BLaER1 (cell line): ENCODE data around the gene MEDAG.

Experiments used
- H3K27ac ChIP-seq: shearing (Covaris generic); formaldehyde crosslinking; 2 replicates; pipeline ENCODE4 v1.8.1; 2022
- H3K27me3 ChIP-seq: shearing (Covaris generic); formaldehyde crosslinking; 2 replicates; pipeline ENCODE4 v1.8.1; 2022
- H3K36me3 ChIP-seq: shearing (Covaris generic); formaldehyde crosslinking; 2 replicates; pipeline ENCODE4 v1.8.1; 2022
- H3K4me1 ChIP-seq: shearing (Covaris generic); formaldehyde crosslinking; 2 replicates; pipeline ENCODE4 v1.8.1; 2022
- H3K4me2 ChIP-seq: shearing (Covaris generic); formaldehyde crosslinking; 2 replicates; pipeline ENCODE4 v1.8.1; 2022
- H3K4me3 ChIP-seq: shearing (Covaris generic); formaldehyde crosslinking; 2 replicates; pipeline ENCODE4 v1.8.1; 2022
- H3K9ac ChIP-seq: shearing (Covaris generic); formaldehyde crosslinking; 2 replicates; pipeline ENCODE4 v1.8.1; 2022
- H3K9me3 ChIP-seq: shearing (Covaris generic); formaldehyde crosslinking; 2 replicates; pipeline ENCODE4 v1.8.1; 2022
- H4K20me1 ChIP-seq: shearing (Covaris generic); formaldehyde crosslinking; 2 replicates; pipeline ENCODE4 v1.8.1; 2022
- Cebpa-rat ChIP-seq: shearing (Covaris generic); IDR thresholded peaks from 2 replicates; pipeline ENCODE4 v1.8.1; 2022

Gene MEDAG

GRCh38 chr13:30905932-30906383 is at the start of gene MEDAG:
Gene MEDAG (plus strand): TSS chr13:30906271. CDS start chr13:30906516, 245 bp downstream.
- Histone ChIP-seq H3K4me2 (0 out of 2 replicates have a peak within 1 kb of the TSS, but pooled peaks have one; percentile 52), H3K9ac (no peak within 1 kb of the TSS), H3K27ac (no peak within 1 kb of the TSS), H3K9me3 (peaks cover 16% of the 10 kb centered on the region), H3K36me3 (no peaks in the 10 kb centered on the region), H3K4me1 (peaks cover 22% of the 10 kb centered on the region), H3K4me3 (no peak within 1 kb of the TSS), H4K20me1 (no peaks in the 10 kb centered on the region), H3K27me3 (no peaks in the 10 kb centered on the region)
- no peak for TF ChIP-seq Cebpa-rat

- H3K36me3 ChIP-seq: no peaks in the 10 kb centered on the region
- no peak overlapping the region for H3K4me2 ChIP-seq
- H3K27me3 ChIP-seq: no peaks in the 10 kb centered on the region
- no peaks in the 10 kb centered on the region for H3K4me1 ChIP-seq
- TF ChIP-seq Cebpa-rat: no peak
- H4K20me1 ChIP-seq: no peaks in the 10 kb centered on the region
- no peak overlapping the region for H3K27ac ChIP-seq
- H3K4me3 ChIP-seq: no peak overlapping the region
- no peak overlapping the region for H3K9ac ChIP-seq
- no peaks in the 10 kb centered on the region for H3K9me3 ChIP-seq
Observed at GRCh38 chr13:30857018-30857417, 49.1 kb upstream of the MEDAG start.

GRCh38 chr13:30857636-30858035 is 48.4 kb upstream of the MEDAG start:
- Histone ChIP-seq H3K36me3 (no peaks in the 10 kb centered on the region), H3K4me1 (no peaks in the 10 kb centered on the region), H3K27me3 (no peaks in the 10 kb centered on the region), H3K27ac (no peak overlapping the region), H3K4me2 (no peak overlapping the region), H4K20me1 (no peaks in the 10 kb centered on the region), H3K9me3 (no peaks in the 10 kb centered on the region), H3K4me3 (no peak overlapping the region), H3K9ac (no peak overlapping the region)
- no peak for TF ChIP-seq Cebpa-rat

- Histone ChIP-seq H3K9ac (no peak overlapping the region), H3K27ac (no peak overlapping the region), H3K4me1 (no peaks in the 10 kb centered on the region), H3K36me3 (no peaks in the 10 kb centered on the region), H4K20me1 (no peaks in the 10 kb centered on the region), H3K9me3 (no peaks in the 10 kb centered on the region), H3K27me3 (no peaks in the 10 kb centered on the region), H3K4me2 (no peak overlapping the region), H3K4me3 (no peak overlapping the region)
- no peak for TF ChIP-seq Cebpa-rat
Observed at GRCh38 chr13:30859326-30859725, 46.7 kb upstream of the MEDAG start.

- Histone ChIP-seq H3K4me2 (no peak overlapping the region), H3K4me3 (no peak overlapping the region), H3K9me3 (no peaks in the 10 kb centered on the region), H3K36me3 (no peaks in the 10 kb centered on the region), H3K4me1 (no peaks in the 10 kb centered on the region), H4K20me1 (no peaks in the 10 kb centered on the region), H3K9ac (no peak overlapping the region), H3K27me3 (no peaks in the 10 kb centered on the region), H3K27ac (no peak overlapping the region)
- no peak for TF ChIP-seq Cebpa-rat
Observed at GRCh38 chr13:30861163-30861562, 44.9 kb upstream of the MEDAG start.

GRCh38 chr13:30861836-30862467 is 44.1 kb upstream of the MEDAG start:
- Histone ChIP-seq H3K27ac (no peak overlapping the region), H3K4me1 (no peaks in the 10 kb centered on the region), H4K20me1 (no peaks in the 10 kb centered on the region), H3K4me3 (no peak overlapping the region), H3K36me3 (no peaks in the 10 kb centered on the region), H3K9me3 (no peaks in the 10 kb centered on the region), H3K9ac (no peak overlapping the region), H3K27me3 (no peaks in the 10 kb centered on the region), H3K4me2 (no peak overlapping the region)
- TF ChIP-seq Cebpa-rat: no peak

GRCh38 chr13:30862707-30863106 is 43.4 kb upstream of the MEDAG start:
- Histone ChIP-seq H3K27me3 (no peaks in the 10 kb centered on the region), H4K20me1 (no peaks in the 10 kb centered on the region), H3K9ac (no peak overlapping the region), H3K9me3 (no peaks in the 10 kb centered on the region), H3K4me3 (no peak overlapping the region), H3K27ac (no peak overlapping the region), H3K4me1 (no peaks in the 10 kb centered on the region), H3K36me3 (no peaks in the 10 kb centered on the region), H3K4me2 (no peak overlapping the region)
- TF ChIP-seq Cebpa-rat: no peak

- no peak overlapping the region for H3K4me2 ChIP-seq
- H3K4me1 ChIP-seq: no peaks in the 10 kb centered on the region
- H3K4me3 ChIP-seq: no peak overlapping the region
- no peaks in the 10 kb centered on the region for H3K36me3 ChIP-seq
- no peak overlapping the region for H3K9ac ChIP-seq
- TF ChIP-seq Cebpa-rat: no peak
- no peak overlapping the region for H3K27ac ChIP-seq
- H3K27me3 ChIP-seq: no peaks in the 10 kb centered on the region
- no peaks in the 10 kb centered on the region for H4K20me1 ChIP-seq
- no peaks in the 10 kb centered on the region for H3K9me3 ChIP-seq
Observed at GRCh38 chr13:30863231-30863630, 42.8 kb upstream of the MEDAG start.

GRCh38 chr13:30863796-30864195 is 42.3 kb upstream of the MEDAG start:
- Histone ChIP-seq H3K9me3 (no peaks in the 10 kb centered on the region), H3K4me3 (no peak overlapping the region), H4K20me1 (no peaks in the 10 kb centered on the region), H3K27ac (no peak overlapping the region), H3K27me3 (no peaks in the 10 kb centered on the region), H3K4me1 (no peaks in the 10 kb centered on the region), H3K4me2 (no peak overlapping the region), H3K36me3 (no peaks in the 10 kb centered on the region), H3K9ac (no peak overlapping the region)
- TF ChIP-seq Cebpa-rat: no peak

- H3K27me3 ChIP-seq: no peaks in the 10 kb centered on the region
- H3K27ac ChIP-seq: no peak overlapping the region
- H3K9me3 ChIP-seq: no peaks in the 10 kb centered on the region
- no peak overlapping the region for H3K4me2 ChIP-seq
- H3K4me1 ChIP-seq: no peaks in the 10 kb centered on the region
- H3K36me3 ChIP-seq: no peaks in the 10 kb centered on the region
- H4K20me1 ChIP-seq: no peaks in the 10 kb centered on the region
- no peak overlapping the region for H3K9ac ChIP-seq
- no peak for TF ChIP-seq Cebpa-rat
- no peak overlapping the region for H3K4me3 ChIP-seq
Observed at GRCh38 chr13:30864433-30865122, 41.5 kb upstream of the MEDAG start.
